ENCODE data around the gene CASP1. TPM values are rescaled to one million over a fixed set of nuclear protein-coding genes. Genes with fewer than 3 reads are reported as not detected.
"Not testable (repeated sequence)": the region's sequence is repeated elsewhere in the genome, so short reads cannot be mapped to it uniquely, and the experiment has no call there.

CASP1 gene
- total RNA-seq, 1 donor from 2014 or later, result 158 TPM

GRCh38 chr11:105046898-105047579 is 12.1 kb upstream of the CASP1 start:
- Histone ChIP-seq H3K27ac (peak overlapping the region; percentile 31), H3K27me3 (ENCODE audit: low read depth) (no peaks in the 10 kb centered on the region), H3K36me3 (no peaks in the 10 kb centered on the region), H3K4me3 (no peak overlapping the region), H3K9me3 (no peaks in the 10 kb centered on the region), H3K4me1 (peaks cover 25% of the 10 kb centered on the region)
- peak; percentile 72 to 76 for ATAC-seq
- TF ChIP-seq CTCF (IDR thresholded peaks at IDR 0.05), result no peak
- intact Hi-C loops (cut with DNase I), result no loop called here
- DNase-seq, result no peak

GRCh38 chr11:105045676-105046296 is 10.8 kb upstream of the CASP1 start:
- TF ChIP-seq CTCF (IDR thresholded peaks at IDR 0.05), result no peak
- Histone ChIP-seq H3K4me1 (peaks cover 34% of the 10 kb centered on the region), H3K27me3 (ENCODE audit: low read depth) (no peaks in the 10 kb centered on the region), H3K36me3 (peaks cover 11% of the 10 kb centered on the region), H3K27ac (peak overlapping the region; percentile 84), H3K4me3 (peak overlapping the region; percentile 57), H3K9me3 (no peaks in the 10 kb centered on the region)
- DNase-seq (no peak), ATAC-seq (no peak)
- intact Hi-C loops (cut with DNase I), result no loop called here

- H3K9me3 ChIP-seq; intact Hi-C loops (cut with DNase I); DNase-seq; H3K27me3 ChIP-seq (ENCODE audit: low read depth): not testable (repeated sequence)
- peak within 1 kb of the TSS; percentile 84 for H3K27ac ChIP-seq
- H3K4me3 ChIP-seq, result peak within 1 kb of the TSS; percentile 57
- H3K4me1 ChIP-seq, result peaks cover 34% of the 10 kb centered on the region
- ATAC-seq, result peak; percentile 86 to 94
- H3K36me3 ChIP-seq, result peaks cover 16% of the 10 kb centered on the region
Observed at GRCh38 chr11:105044557-105045524, 9.9 kb upstream of the CASP1 start, which contains the start of gene CARD16. Gene CARD16, minus strand, starts transcription at chr11:105045335. Its CDS starts 38 bp downstream, at chr11:105045297.

GRCh38 chr11:105042178-105042577 is 7.2 kb upstream of the CASP1 start:
- H3K4me1 ChIP-seq, result peaks cover 28% of the 10 kb centered on the region
- intact Hi-C loops (cut with DNase I), result no loop called here
- no peaks in the 10 kb centered on the region for H3K9me3 ChIP-seq
- no peaks in the 10 kb centered on the region for H3K27me3 ChIP-seq (ENCODE audit: low read depth)
- H3K27ac ChIP-seq, result no peak overlapping the region
- H3K36me3 ChIP-seq, result peaks cover 16% of the 10 kb centered on the region
- no peak for TF ChIP-seq CTCF (IDR thresholded peaks at IDR 0.05)
- DNase-seq (no peak), ATAC-seq (no peak)
- peak overlapping the region; percentile 57 for H3K4me3 ChIP-seq

GRCh38 chr11:105040703-105041102 is 5.8 kb upstream of the CASP1 start:
- Histone ChIP-seq H3K9me3 (no peaks in the 10 kb centered on the region), H3K4me3 (no peak overlapping the region), H3K4me1 (peaks cover 21% of the 10 kb centered on the region), H3K36me3 (peaks cover 16% of the 10 kb centered on the region), H3K27me3 (ENCODE audit: low read depth) (no peaks in the 10 kb centered on the region), H3K27ac (no peak overlapping the region)
- DNase-seq (no peak), ATAC-seq (no peak)
- TF ChIP-seq CTCF (IDR thresholded peaks at IDR 0.05), result no peak
- intact Hi-C loops (cut with DNase I), result no loop called here

- intact Hi-C loops (cut with DNase I); H3K9me3 ChIP-seq; H3K27me3 ChIP-seq (ENCODE audit: low read depth); DNase-seq: not testable (repeated sequence)
- peak overlapping the region; percentile 86 for H3K27ac ChIP-seq
- H3K4me1 ChIP-seq, result peaks cover 31% of the 10 kb centered on the region
- peak overlapping the region; percentile 61 for H3K4me3 ChIP-seq
- ATAC-seq, result peak; percentile 39 to 44
- H3K36me3 ChIP-seq, result peaks cover 21% of the 10 kb centered on the region
Observed at GRCh38 chr11:105034388-105034787, 556 bp downstream of the CASP1 start.

Data from lower lobe of right lung (tissue), 2 donors.